ENCODE measurements around the gene ASB16. TPM values are rescaled to one million over a fixed set of nuclear protein-coding genes. Genes with fewer than 3 reads are reported as not detected.

The ASB16 gene
- total and polyA plus RNA-seq, 4 donors: 0.02 to 0.37 (median 0.08) TPM; not detected in 1

GRCh38 chr17:44223541-44224071 is 53.1 kb downstream of the ASB16 start (continued):
- TF ChIP-seq REST (IDR thresholded peaks at IDR 0.05): no peak

Small RNA genes lying within 50 kb of the gene (small RNA-seq; reads per million reads assigned to genes)
- not detected for gene MIR6782
- gene RNU6-131P: not detected

Other genes starting within 250 kb of the ASB16 start
- gene PPY, start 228.2 kb upstream of the ASB16 start, total RNA-seq: not detected
- not detected for gene PPY, start 228.2 kb upstream of the ASB16 start, polyA plus RNA-seq
- gene PYY, start 216.8 kb upstream of the ASB16 start, total RNA-seq: not detected
- gene PYY, start 216.8 kb upstream of the ASB16 start, polyA plus RNA-seq: under 1 TPM in 1 of 2 donors, not detected in 1; 0.05 TPM
- gene NAGS, start 166.1 kb upstream of the ASB16 start, total RNA-seq: 10 to 100 TPM; 21.5 to 29.4 TPM
- gene NAGS, start 166.1 kb upstream of the ASB16 start, polyA plus RNA-seq: 10 to 100 TPM; 27.1 to 29.8 TPM
- 10 to 100 TPM; 24.4 to 25.7 TPM for gene TMEM101, start 155.7 kb upstream of the ASB16 start, total RNA-seq
- gene TMEM101, start 155.7 kb upstream of the ASB16 start, polyA plus RNA-seq: 10 to 100 TPM; 12.0 to 18.4 TPM
- 10 to 100 TPM; 12.1 to 13.6 TPM for gene LSM12, start 104.0 kb upstream of the ASB16 start, total RNA-seq
- gene LSM12, start 104.0 kb upstream of the ASB16 start, polyA plus RNA-seq: 10 to 100 TPM; 16.7 to 31.9 TPM
- gene G6PC3, start 100.0 kb upstream of the ASB16 start, total RNA-seq: 1 to 10 TPM; 6.7 to 7.8 TPM
- gene G6PC3, start 100.0 kb upstream of the ASB16 start, polyA plus RNA-seq: 10 to 100 TPM in 1 of 2 donors, 1 to 10 TPM in 1; 8.7 to 15.1 TPM
- gene HDAC5, start 47.1 kb upstream of the ASB16 start, total RNA-seq: 10 to 100 TPM; 18.2 to 20.3 TPM
- gene HDAC5, start 47.1 kb upstream of the ASB16 start, polyA plus RNA-seq: 10 to 100 TPM in 1 of 2 donors, 1 to 10 TPM in 1; 5.8 to 10.7 TPM
- gene HROB, start 28.8 kb upstream of the ASB16 start, total RNA-seq: 1 to 10 TPM in 1 of 2 donors, under 1 TPM in 1; 0.08 to 1.9 TPM
- gene HROB, start 28.8 kb upstream of the ASB16 start, polyA plus RNA-seq: under 1 TPM; 0.29 to 0.32 TPM
- gene TMUB2, start 16.3 kb downstream of the ASB16 start, total RNA-seq: 10 to 100 TPM; 12.2 to 14.7 TPM
- gene TMUB2, start 16.3 kb downstream of the ASB16 start, polyA plus RNA-seq: 10 to 100 TPM; 13.3 to 18.8 TPM
- gene ATXN7L3, start 29.2 kb downstream of the ASB16 start, total RNA-seq: 10 to 100 TPM; 13.8 to 20.9 TPM
- 10 to 100 TPM in 1 of 2 donors, 1 to 10 TPM in 1; 5.1 to 15.7 TPM for gene ATXN7L3, start 29.2 kb downstream of the ASB16 start, polyA plus RNA-seq
- 10 to 100 TPM; 27.2 to 39.6 TPM for gene UBTF, start 49.0 kb downstream of the ASB16 start, total RNA-seq
- gene UBTF, start 49.0 kb downstream of the ASB16 start, polyA plus RNA-seq: 10 to 100 TPM; 12.5 to 20.6 TPM
- 1,000 to 10,000 TPM in 1 of 2 donors, not detected in 1; 1,478 TPM for gene SLC4A1, start 97.4 kb downstream of the ASB16 start, total RNA-seq
- under 1 TPM in 1 of 2 donors, not detected in 1; 0.14 TPM for gene SLC4A1, start 97.4 kb downstream of the ASB16 start, polyA plus RNA-seq
- 10 to 100 TPM in 1 of 2 donors, not detected in 1; 17.0 TPM for gene RUNDC3A, start 137.9 kb downstream of the ASB16 start, total RNA-seq
- gene RUNDC3A, start 137.9 kb downstream of the ASB16 start, polyA plus RNA-seq: under 1 TPM; 0.05 to 0.06 TPM
- 100 to 1,000 TPM in 1 of 2 donors, 10 to 100 TPM in 1; 62.0 to 395 TPM for gene SLC25A39, start 154.1 kb downstream of the ASB16 start, total RNA-seq
- 10 to 100 TPM; 70.5 to 97.2 TPM for gene SLC25A39, start 154.1 kb downstream of the ASB16 start, polyA plus RNA-seq
- gene GRN, start 174.6 kb downstream of the ASB16 start, total RNA-seq: 100 to 1,000 TPM in 1 of 2 donors, 10 to 100 TPM in 1; 90.9 to 166 TPM
- 100 to 1,000 TPM; 127 to 139 TPM for gene GRN, start 174.6 kb downstream of the ASB16 start, polyA plus RNA-seq
- gene FAM171A2, start 193.1 kb downstream of the ASB16 start, total RNA-seq: 1 to 10 TPM in 1 of 2 donors, under 1 TPM in 1; 0.08 to 1.1 TPM
- under 1 TPM in 1 of 2 donors, not detected in 1; 0.18 TPM for gene FAM171A2, start 193.1 kb downstream of the ASB16 start, polyA plus RNA-seq
- 10 to 100 TPM in 1 of 2 donors, under 1 TPM in 1; 0.25 to 23.8 TPM for gene ITGA2B, start 218.9 kb downstream of the ASB16 start, total RNA-seq
- gene ITGA2B, start 218.9 kb downstream of the ASB16 start, polyA plus RNA-seq: under 1 TPM; 0.22 to 0.38 TPM

Measured in liver (tissue), 6 donors.